Keratinocyte (primary cell): Measurements from ENCODE around the gene KCNH1. TPM values are rescaled to one million over a fixed set of nuclear protein-coding genes. Genes with fewer than 3 reads are reported as not detected.

ENCODE experiments used
- DNase-seq: peaks from one replicate; pipeline ENCODE4 v3.0.0-alpha.2; 2011; ENCODE audit warnings: low read depth, missing footprints, low spot score
- FAIRE-seq: peaks from 2 replicates; lab custom pipeline; 2011; peaks lifted over from hg19 to GRCh38; lab: Jason Lieb, UNC
- H2AFZ ChIP-seq: 2 replicates; pipeline ENCODE4 v1.6.0; 2012; ENCODE audit warnings: low read length, control low read depth, inconsistent platforms; ENCODE audit not compliant: control insufficient read depth
- H3K27ac ChIP-seq: 2 replicates; pipeline ENCODE4 v1.5.1; 2011; ENCODE audit warnings: low read length; ENCODE audit not compliant: control insufficient read depth, insufficient read depth
- H3K27me3 ChIP-seq: 3 replicates; pipeline ENCODE4 v1.6.0; 2011; ENCODE audit warnings: low read length; ENCODE audit not compliant: control insufficient read depth, insufficient read depth; ENCODE audit errors: extremely low read depth
- H3K36me3 ChIP-seq, 2 experiments: 2 replicates in 1 of 2; 3 replicates in 1 of 2; pipeline ENCODE4 v1.5.1; 2011; ENCODE audit warnings: low read length in 2 of 2, mild to moderate bottlenecking in 1 of 2; ENCODE audit not compliant: control insufficient read depth in 2 of 2, insufficient read depth in 2 of 2; ENCODE audit errors: extremely low read depth in 1 of 2
- H3K4me1 ChIP-seq: 3 replicates; pipeline ENCODE4 v1.5.1; 2011; ENCODE audit warnings: low read length; ENCODE audit not compliant: control insufficient read depth, insufficient read depth; ENCODE audit errors: extremely low read depth
- H3K4me2 ChIP-seq: 3 replicates; pipeline ENCODE4 v1.6.0; 2011; ENCODE audit warnings: low read depth, low read length; ENCODE audit not compliant: control insufficient read depth, insufficient read depth; ENCODE audit errors: extremely low read depth
- H3K4me3 ChIP-seq, 3 experiments: fragments of 200-600 bp in 1 of 3; sonication (generic) in 1 of 3; 2 replicates in 2 of 3; 3 replicates in 1 of 3; pipeline ENCODE4 v1.5.1; 2011 to 2016; ENCODE audit warnings: low read length in 3 of 3, mild to moderate bottlenecking in 3 of 3, control low read depth in 2 of 3, inconsistent platforms in 1 of 3, low read depth in 1 of 3, mixed read lengths in 1 of 3, mixed run types in 1 of 3, moderate library complexity in 1 of 3; ENCODE audit not compliant: control insufficient read depth in 2 of 3, insufficient read depth in 2 of 3; ENCODE audit errors: extremely low read depth in 1 of 3
- H3K79me2 ChIP-seq: 2 replicates; pipeline ENCODE4 v1.6.0; 2012; ENCODE audit warnings: low read length; ENCODE audit not compliant: control insufficient read depth, insufficient read depth
- H3K9ac ChIP-seq: 3 replicates; pipeline ENCODE4 v1.6.0; 2011; ENCODE audit warnings: low read length; ENCODE audit not compliant: control insufficient read depth, insufficient read depth; ENCODE audit errors: extremely low read depth
- H3K9me1 ChIP-seq: 3 replicates; pipeline ENCODE4 v1.6.0; 2011; ENCODE audit warnings: low read length; ENCODE audit not compliant: control insufficient read depth, insufficient read depth; ENCODE audit errors: extremely low read depth
- H3K9me3 ChIP-seq: 2 replicates; pipeline ENCODE4 v1.5.1; 2012; ENCODE audit warnings: low read depth, low read length; ENCODE audit not compliant: control insufficient read depth
- H4K20me1 ChIP-seq: 3 replicates; pipeline ENCODE4 v1.6.0; 2011; ENCODE audit warnings: low read length; ENCODE audit not compliant: control insufficient read depth, insufficient read depth; ENCODE audit errors: extremely low read depth
- CTCF ChIP-seq, 3 experiments: IDR thresholded peaks in 1 of 3; conservative IDR thresholded peaks in 1 of 3; optimal IDR thresholded peaks in 1 of 3; 2 replicates in 2 of 3; 3 replicates in 1 of 3; pipeline versions ENCODE3 to v1.5.1; 2011; ENCODE audit warnings: low read length in 3 of 3, mild to moderate bottlenecking in 3 of 3, moderate library complexity in 2 of 3, control low read depth in 1 of 3, inconsistent platforms in 1 of 3; ENCODE audit not compliant: insufficient read depth in 2 of 3; ENCODE audit errors: extremely low read depth in 1 of 3
- EZH2 ChIP-seq: IDR thresholded peaks from one replicate; pipeline ENCODE4 v1.6.1; 2012; ENCODE audit warnings: inconsistent platforms, mild to moderate bottlenecking, low read length, moderate library complexity
- dilution Hi-C: fragments of 300-500 bp; cut with MboI; formaldehyde crosslinking; loops from one replicate; pipeline ENCODE4 v1.7.0; 2020; ENCODE audit warnings: low sequenced_read_pairs; ENCODE audit not compliant: extremely low pct_ligation_motif_present
- polyA plus RNA-seq, 5 experiments: library from polyadenylated mRNA; depleted of rRNA in 3 of 5; stranded (reverse) in 3 of 5; stranded (forward) in 1 of 5; unstranded in 1 of 5; fragments of >200 nt; gene quantifications; 1 replicate in 1 of 5; 2 replicates in 3 of 5; 3 replicates in 1 of 5; pipeline versions ENCODE4 v1.2.1 to v1.2.3, GENCODE V29; 2011 to 2012; ENCODE audit warnings: missing spikeins in 2 of 5, low read depth in 1 of 5, low replicate concordance in 1 of 5

Gene KCNH1
- polyA plus RNA-seq, 1 donor (not counting 4 experiments of a cell fraction or from before 2014, with no cell fraction given) = not detected

GRCh38 chr1:210689826-210690225, 444.1 kb downstream of the KCNH1 start:
- Histone ChIP-seq H3K4me1 (no peaks in the 10 kb centered on the region), H3K27ac (no peak overlapping the region), H3K9me3 (no peaks in the 10 kb centered on the region), H3K4me3 (no peak overlapping the region), H3K79me2 (no peaks in the 10 kb centered on the region), H4K20me1 (no peaks in the 10 kb centered on the region), H3K36me3 (no peaks in the 10 kb centered on the region), H3K4me2 (no peak overlapping the region), H3K27me3 (no peaks in the 10 kb centered on the region), H3K9ac (no peak overlapping the region), H3K9me1 (no peaks in the 10 kb centered on the region), H2AFZ (no peak overlapping the region)
- no peak for TF ChIP-seq EZH2
- no peak for TF ChIP-seq CTCF (optimal IDR thresholded peaks at IDR 0.05 in 1 of 3, IDR thresholded peaks at IDR 0.05 in 1 of 3, conservative IDR thresholded peaks at IDR 0.05 in 1 of 3; ENCODE audit: extremely low read depth in 1 of 3, insufficient read depth in 2 of 3, low read length in 3 of 3)
- DNase-seq = no peak
- dilution Hi-C loops = no loop called here
- no peak for FAIRE-seq

- FAIRE-seq (no peak), DNase-seq (no peak)
- H3K9me1 ChIP-seq = no peaks in the 10 kb centered on the region
- H3K4me1 ChIP-seq = no peaks in the 10 kb centered on the region
- dilution Hi-C loops = no loop called here
- H3K4me3 ChIP-seq = no peak overlapping the region
- no peaks in the 10 kb centered on the region for H3K79me2 ChIP-seq
- no peaks in the 10 kb centered on the region for H3K36me3 ChIP-seq
- TF ChIP-seq EZH2 (no peak), CTCF (optimal IDR thresholded peaks at IDR 0.05 in 1 of 3, IDR thresholded peaks at IDR 0.05 in 1 of 3, conservative IDR thresholded peaks at IDR 0.05 in 1 of 3; ENCODE audit: extremely low read depth in 1 of 3, insufficient read depth in 2 of 3, low read length in 3 of 3) (no peak)
- no peaks in the 10 kb centered on the region for H4K20me1 ChIP-seq
- H3K27ac ChIP-seq = no peak overlapping the region
- H3K27me3 ChIP-seq = no peaks in the 10 kb centered on the region
- no peak overlapping the region for H3K9ac ChIP-seq
- H3K9me3 ChIP-seq = no peaks in the 10 kb centered on the region
- no peak overlapping the region for H3K4me2 ChIP-seq
- no peak overlapping the region for H2AFZ ChIP-seq
Observed at GRCh38 chr1:210688512-210689234, 445.3 kb downstream of the KCNH1 start.
